KOPT-K1 (cell line): ENCODE measurements around the gene TMEM130.

ENCODE experiments used
- H3K27ac ChIP-seq: fragments of 200-600 bp; sonication (generic); 2 replicates; pipeline ENCODE4 v1.5.1; 2016; ENCODE audit warnings: antibody characterized with exemption, mild to moderate bottlenecking, low read depth, low read length; ENCODE audit not compliant: poor library complexity, severe bottlenecking
- H3K36me3 ChIP-seq: fragments of 200-600 bp; sonication (generic); 2 replicates; pipeline ENCODE4 v1.5.1; 2017; ENCODE audit warnings: antibody characterized with exemption, mild to moderate bottlenecking, low read length, moderate library complexity; ENCODE audit not compliant: insufficient read depth
- H3K9me3 ChIP-seq: fragments of 200-600 bp; sonication (generic); 2 replicates; pipeline ENCODE4 v1.5.1; 2017; ENCODE audit warnings: antibody characterized with exemption, low read length, mild to moderate bottlenecking; ENCODE audit not compliant: insufficient read depth, poor library complexity, severe bottlenecking

The TMEM130 gene

GRCh38 chr7:98840722-98841121 is 29.1 kb downstream of the TMEM130 start:
- no peaks in the 10 kb centered on the region for H3K36me3 ChIP-seq
- H3K27ac ChIP-seq, result no peak overlapping the region
- no peaks in the 10 kb centered on the region for H3K9me3 ChIP-seq

DNA sequence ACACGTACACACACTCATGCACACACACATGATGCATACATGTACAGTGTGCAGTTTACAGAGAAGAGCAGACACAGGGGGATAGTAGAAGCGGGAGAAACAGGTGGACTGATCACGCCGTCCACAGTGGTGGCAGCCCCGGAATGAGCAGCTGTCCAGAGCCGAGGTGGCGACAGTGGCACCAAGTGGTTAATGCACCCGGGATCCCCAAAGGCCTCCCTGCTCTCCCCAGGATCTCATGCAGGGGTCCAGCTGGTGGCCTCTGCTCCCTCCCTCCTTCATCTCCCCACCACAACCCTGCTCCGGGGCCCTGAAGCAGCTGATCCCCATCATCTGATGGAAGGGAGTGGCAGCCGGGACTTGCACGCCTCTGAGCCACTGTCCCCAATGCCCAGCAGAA is 29.7 kb downstream of the TMEM130 start:
- no peaks in the 10 kb centered on the region for H3K9me3 ChIP-seq
- H3K36me3 ChIP-seq, result no peaks in the 10 kb centered on the region
- H3K27ac ChIP-seq, result no peak overlapping the region

GRCh38 chr7:98837630-98837972 is 32.2 kb downstream of the TMEM130 start:
- Histone ChIP-seq H3K27ac (no peak overlapping the region), H3K36me3 (no peaks in the 10 kb centered on the region), H3K9me3 (no peaks in the 10 kb centered on the region)

GRCh38 chr7:98836811-98837629 is 32.8 kb downstream of the TMEM130 start:
- Histone ChIP-seq H3K36me3 (no peaks in the 10 kb centered on the region), H3K9me3 (no peaks in the 10 kb centered on the region), H3K27ac (no peak overlapping the region)

DNA sequence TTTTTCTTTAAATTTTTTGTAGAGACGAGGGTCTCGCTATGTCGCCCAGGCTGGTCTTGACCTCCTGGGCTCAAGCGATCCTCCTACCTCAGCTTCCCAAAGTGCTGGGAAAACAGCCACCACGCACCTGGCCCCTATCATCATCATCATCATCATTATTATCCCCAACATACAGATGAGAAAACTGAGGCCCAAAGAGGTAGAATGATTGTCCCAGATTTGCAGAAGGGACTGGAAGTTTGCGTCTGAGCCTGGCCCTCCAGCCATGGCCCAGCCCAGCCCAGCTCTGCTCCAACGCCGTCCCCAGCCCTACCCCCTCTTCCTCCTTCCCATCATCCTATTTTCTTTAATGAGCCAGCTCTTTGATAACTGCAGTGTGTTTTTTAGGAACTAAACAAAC is 34.9 kb downstream of the TMEM130 start:
- H3K27ac ChIP-seq, result no peak overlapping the region
- no peaks in the 10 kb centered on the region for H3K36me3 ChIP-seq
- no peaks in the 10 kb centered on the region for H3K9me3 ChIP-seq

GRCh38 chr7:98833022-98833421 is 36.8 kb downstream of the TMEM130 start:
- H3K9me3 ChIP-seq, result no peaks in the 10 kb centered on the region

DNA sequence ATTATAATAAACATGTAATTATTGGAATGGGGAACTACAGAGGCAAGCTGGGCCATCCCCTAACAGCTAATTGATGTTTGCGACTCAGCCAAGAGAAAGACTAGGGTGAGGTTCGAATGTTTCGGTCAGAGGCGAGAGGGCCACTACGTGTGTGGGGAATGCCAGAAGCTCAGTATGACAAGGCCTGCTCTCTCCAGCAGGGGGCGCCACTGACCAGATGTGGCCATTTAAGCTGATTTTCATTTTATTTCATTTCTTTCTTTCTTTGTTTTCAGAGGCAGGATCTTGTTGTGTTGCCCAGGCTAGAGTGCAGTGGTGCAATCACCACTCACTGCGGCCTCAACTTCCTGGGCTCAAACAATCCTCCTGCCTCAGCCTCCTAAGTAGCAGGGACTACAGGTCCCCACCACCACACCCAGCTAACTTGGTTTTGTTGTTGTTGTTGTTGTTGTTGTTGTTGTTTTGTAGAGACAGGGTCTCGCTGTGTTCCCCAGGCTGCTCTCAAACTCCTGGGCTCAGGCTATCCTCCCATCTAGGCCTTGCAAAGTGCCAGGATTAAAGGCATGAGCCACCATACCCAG is 38.1 kb downstream of the TMEM130 start:
- Histone ChIP-seq H3K9me3 (no peaks in the 10 kb centered on the region), H3K27ac (no peak overlapping the region), H3K36me3 (no peaks in the 10 kb centered on the region)

More at GRCh38 chr7:98833022-98833421, 36.8 kb downstream of the TMEM130 start:
- Histone ChIP-seq H3K36me3 (no peaks in the 10 kb centered on the region), H3K27ac (no peak overlapping the region)

DNA sequence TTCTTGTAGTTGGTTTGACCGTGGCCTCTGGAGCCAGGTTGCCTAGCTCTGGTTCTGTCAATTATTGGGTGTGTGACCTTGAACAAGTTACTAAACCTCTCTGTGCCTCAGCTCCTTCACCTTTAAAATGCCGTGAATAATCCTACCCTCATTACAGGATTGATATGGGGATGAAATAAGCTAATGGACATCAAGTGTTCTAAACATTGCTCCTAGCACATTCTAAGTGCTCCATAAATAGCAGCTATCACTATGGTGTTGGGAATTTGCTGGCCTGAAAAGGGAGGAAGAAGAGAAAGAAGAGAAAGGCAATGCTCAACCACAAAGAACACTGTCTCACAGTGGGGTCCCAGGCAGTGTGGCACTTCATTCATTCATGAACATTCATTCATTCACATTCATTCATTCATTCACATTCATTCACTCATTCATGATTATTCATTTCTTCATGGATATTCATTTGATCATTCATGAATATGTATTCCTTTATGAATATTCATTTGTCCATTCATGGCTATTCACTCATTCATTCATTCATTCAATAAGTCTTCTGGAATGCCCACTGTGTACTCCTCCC is 38.8 kb downstream of the TMEM130 start:
- Histone ChIP-seq H3K9me3 (no peaks in the 10 kb centered on the region), H3K36me3 (no peaks in the 10 kb centered on the region), H3K27ac (no peak overlapping the region)

DNA sequence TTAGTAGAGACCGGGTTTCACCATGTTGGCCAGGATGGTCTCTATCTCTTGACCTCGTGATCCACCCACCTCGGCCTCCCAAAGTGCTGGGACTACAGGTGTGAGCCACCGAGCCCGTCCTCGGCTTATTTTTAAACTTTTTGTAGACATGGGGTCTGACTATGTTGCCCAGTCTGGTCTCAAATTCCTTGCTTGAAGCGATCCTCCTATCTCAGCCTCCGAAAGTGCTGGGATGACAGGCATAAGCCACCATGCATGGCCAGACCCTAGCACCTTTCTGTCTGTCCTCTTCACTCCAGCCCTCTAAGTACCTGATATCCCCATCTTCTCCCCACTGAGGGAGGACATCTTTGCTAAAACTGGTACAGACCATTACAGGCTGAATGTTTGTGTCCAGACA is 41.4 kb downstream of the TMEM130 start:
- H3K9me3 ChIP-seq, result no peaks in the 10 kb centered on the region
- no peaks in the 10 kb centered on the region for H3K36me3 ChIP-seq
- H3K27ac ChIP-seq, result no peak overlapping the region

- no peaks in the 10 kb centered on the region for H3K36me3 ChIP-seq
- H3K27ac ChIP-seq, result no peak overlapping the region
- H3K9me3 ChIP-seq, result no peaks in the 10 kb centered on the region
Measured at GRCh38 chr7:98827258-98827657, 42.6 kb downstream of the TMEM130 start.

DNA sequence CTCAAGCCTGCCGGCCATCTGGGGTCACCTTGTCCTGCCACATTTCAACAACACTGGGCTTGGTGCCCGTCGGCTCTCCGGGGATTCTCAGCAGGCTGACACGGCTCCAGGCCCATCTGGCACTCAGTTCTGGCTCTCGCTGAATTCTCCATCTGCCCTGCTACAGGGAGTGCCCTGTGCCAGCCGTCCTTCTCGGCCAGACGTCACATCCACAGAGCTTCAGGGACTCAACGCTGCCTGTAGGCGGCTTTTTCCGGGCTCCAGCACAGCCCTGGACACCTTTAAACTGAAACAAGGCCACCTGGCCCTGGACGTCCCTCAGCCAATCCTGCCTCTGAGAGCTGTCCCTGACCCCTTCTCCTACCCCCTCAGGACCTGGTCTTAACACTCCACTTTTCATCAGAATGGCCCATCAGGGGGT is 43.0 kb downstream of the TMEM130 start:
- Histone ChIP-seq H3K36me3 (no peaks in the 10 kb centered on the region), H3K9me3 (no peaks in the 10 kb centered on the region), H3K27ac (no peak overlapping the region)

DNA sequence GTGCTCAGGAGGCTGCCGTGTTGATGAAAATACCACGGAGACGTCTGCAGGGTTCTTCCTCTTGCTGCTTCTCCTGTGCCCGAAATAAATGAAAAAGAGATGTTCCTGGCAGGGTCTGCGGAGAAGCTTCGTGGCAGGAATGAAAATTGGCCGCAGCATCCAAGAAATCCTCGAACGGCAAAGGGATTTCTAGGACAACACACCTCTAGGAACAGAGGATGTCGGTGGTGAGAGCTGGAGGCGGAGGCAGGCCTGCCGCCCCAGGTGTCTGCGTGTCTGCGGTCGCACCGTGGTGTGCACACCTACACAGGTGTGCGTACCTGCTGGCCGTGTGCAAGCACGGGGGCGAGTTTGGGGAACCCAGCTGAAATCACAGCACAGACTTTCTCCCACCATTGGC is 43.4 kb downstream of the TMEM130 start:
- Histone ChIP-seq H3K27ac (no peak overlapping the region), H3K36me3 (no peaks in the 10 kb centered on the region), H3K9me3 (no peaks in the 10 kb centered on the region)

- H3K9me3 ChIP-seq, result no peaks in the 10 kb centered on the region
- H3K27ac ChIP-seq, result no peak overlapping the region
- H3K36me3 ChIP-seq, result no peaks in the 10 kb centered on the region
Measured at GRCh38 chr7:98823226-98823625, 46.6 kb downstream of the TMEM130 start.

DNA sequence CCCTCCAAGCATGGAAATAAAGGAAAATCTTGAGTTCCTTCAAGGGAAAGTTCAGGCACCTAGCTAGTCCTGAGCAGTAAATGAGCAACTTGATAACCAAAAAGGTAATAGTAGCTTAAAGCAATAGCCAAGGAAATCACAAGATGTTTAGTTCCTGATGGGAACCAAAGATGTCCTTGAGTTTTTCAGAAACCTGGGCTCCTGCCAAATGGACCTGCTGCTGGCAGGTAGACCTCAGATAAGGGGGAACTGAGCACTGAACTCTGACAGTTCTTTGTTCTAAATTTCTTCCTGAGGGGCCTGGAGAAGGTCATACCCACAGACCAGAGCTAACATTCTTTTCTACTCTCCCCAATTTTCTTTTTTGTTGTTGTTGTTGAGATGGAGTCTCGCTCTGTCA is 48.5 kb downstream of the TMEM130 start:
- Histone ChIP-seq H3K36me3 (no peaks in the 10 kb centered on the region), H3K27ac (no peak overlapping the region), H3K9me3 (no peaks in the 10 kb centered on the region)

GRCh38 chr7:98816967-98817710 is 52.7 kb downstream of the TMEM130 start:
- Histone ChIP-seq H3K9me3 (no peaks in the 10 kb centered on the region), H3K27ac (no peak overlapping the region), H3K36me3 (no peaks in the 10 kb centered on the region)
